Fibroblast of skin of left quadriceps (primary cell): ENCODE measurements around the gene RGS21.

ENCODE experiments used
- DNase-seq, 2 experiments: peaks; one replicate each; pipeline ENCODE4 v3.0.0-alpha.2; 2013; ENCODE audit warnings: low read depth in 2 of 2

Gene RGS21

GRCh38 chr1:192378878-192379277 is 62.1 kb downstream of the RGS21 start:
- DNase-seq: no peak

- DNase-seq: no peak
These were observed 62.8 kb downstream of the RGS21 start for GRCh38 chr1:192379554-192379953.

GRCh38 chr1:192382758-192383157 is 66.0 kb downstream of the RGS21 start:
- no peak for DNase-seq

GRCh38 chr1:192386051-192386650 is 69.4 kb downstream of the RGS21 start:
- DNase-seq: no peak

- DNase-seq: no peak
These were observed 78.4 kb downstream of the RGS21 start for GRCh38 chr1:192395211-192395610.

GRCh38 chr1:192395895-192396294 is 79.1 kb downstream of the RGS21 start:
- DNase-seq: no peak

- DNase-seq: no peak
These were observed 82.4 kb downstream of the RGS21 start for GRCh38 chr1:192399161-192399560.

GRCh38 chr1:192401825-192402224 is 85.0 kb downstream of the RGS21 start:
- peak; percentile 49 to 50 for DNase-seq

- DNase-seq: no peak
These were observed 85.8 kb downstream of the RGS21 start for GRCh38 chr1:192402571-192402970.

GRCh38 chr1:192407206-192407605 is 90.4 kb downstream of the RGS21 start:
- no peak for DNase-seq
